ENCODE data around the gene MICU1. TPM values are rescaled to one million over a fixed set of nuclear protein-coding genes. Genes with fewer than 3 reads are reported as not detected.
A peak's percentile ranks its signal among the peaks of the same experiment; 100 is the strongest.
"Not testable (repeated sequence)": the region's sequence is repeated elsewhere in the genome, so short reads cannot be mapped to it uniquely, and the experiment has no call there.

The MICU1 gene
- total RNA-seq, 6 donors from 2014 or later: 26.9 to 62.9 (median 47.6) TPM

- no peak for TF ChIP-seq EP300 (IDR thresholded peaks at IDR 0.05)
- H3K27ac ChIP-seq: peak overlapping the region; percentile 34 to 97 (median 88)
- peaks cover 83 to 91% (median 87%) of the 10 kb centered on the region in 4 donors for H3K4me1 ChIP-seq
- DNase-seq (no peak), ATAC-seq (ENCODE audit: low FRiP score in 2 of 2) (no peak)
- no peaks in the 10 kb centered on the region for H3K9me3 ChIP-seq
- WGBS, 2 donors: 60 to 63% methylated on average over 1 to 5 of the region's 5 CpGs
- H3K4me3 ChIP-seq: no peak overlapping the region
- H3K27me3 ChIP-seq: no peaks in the 10 kb centered on the region
- peaks cover 0 to 4% (median 0%) of the 10 kb centered on the region in 4 donors for H3K36me3 ChIP-seq
Measured at GRCh38 chr10:72328829-72329204, 297.1 kb downstream of the MICU1 start.

- H3K27me3 ChIP-seq: no peaks in the 10 kb centered on the region
- peak; percentile 13 to 59 for ATAC-seq (ENCODE audit: low FRiP score in 2 of 2)
- TF ChIP-seq POLR2AphosphoS5 (IDR thresholded peaks at IDR 0.05) (peak; percentile 30 to 32), POLR2A (IDR thresholded peaks at IDR 0.05) (no peak), EP300 (IDR thresholded peaks at IDR 0.05) (no peak)
- TF ChIP-seq, protein P1, sequence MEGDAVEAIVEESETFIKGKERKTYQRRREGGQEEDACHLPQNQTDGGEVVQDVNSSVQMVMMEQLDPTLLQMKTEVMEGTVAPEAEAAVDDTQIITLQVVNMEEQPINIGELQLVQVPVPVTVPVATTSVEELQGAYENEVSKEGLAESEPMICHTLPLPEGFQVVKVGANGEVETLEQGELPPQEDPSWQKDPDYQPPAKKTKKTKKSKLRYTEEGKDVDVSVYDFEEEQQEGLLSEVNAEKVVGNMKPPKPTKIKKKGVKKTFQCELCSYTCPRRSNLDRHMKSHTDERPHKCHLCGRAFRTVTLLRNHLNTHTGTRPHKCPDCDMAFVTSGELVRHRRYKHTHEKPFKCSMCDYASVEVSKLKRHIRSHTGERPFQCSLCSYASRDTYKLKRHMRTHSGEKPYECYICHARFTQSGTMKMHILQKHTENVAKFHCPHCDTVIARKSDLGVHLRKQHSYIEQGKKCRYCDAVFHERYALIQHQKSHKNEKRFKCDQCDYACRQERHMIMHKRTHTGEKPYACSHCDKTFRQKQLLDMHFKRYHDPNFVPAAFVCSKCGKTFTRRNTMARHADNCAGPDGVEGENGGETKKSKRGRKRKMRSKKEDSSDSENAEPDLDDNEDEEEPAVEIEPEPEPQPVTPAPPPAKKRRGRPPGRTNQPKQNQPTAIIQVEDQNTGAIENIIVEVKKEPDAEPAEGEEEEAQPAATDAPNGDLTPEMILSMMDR (IDR thresholded peaks at IDR 0.05): peak; percentile 56 to 83 (median 66)
- H3K4me3 ChIP-seq: no peak overlapping the region
- H3K27ac ChIP-seq: peak overlapping the region; percentile 34 to 97 (median 88)
- peak; percentile 71 to 83 for DNase-seq
- no peaks in the 10 kb centered on the region for H3K36me3 ChIP-seq
- no peaks in the 10 kb centered on the region for H3K9me3 ChIP-seq
- peaks cover 83 to 91% (median 87%) of the 10 kb centered on the region in 4 donors for H3K4me1 ChIP-seq
- 0 to 4% methylated on average over 2 to 9 of the region's 14 CpGs for WGBS, 2 donors
Measured at GRCh38 chr10:72328045-72328828, 297.6 kb downstream of the MICU1 start.

DNA sequence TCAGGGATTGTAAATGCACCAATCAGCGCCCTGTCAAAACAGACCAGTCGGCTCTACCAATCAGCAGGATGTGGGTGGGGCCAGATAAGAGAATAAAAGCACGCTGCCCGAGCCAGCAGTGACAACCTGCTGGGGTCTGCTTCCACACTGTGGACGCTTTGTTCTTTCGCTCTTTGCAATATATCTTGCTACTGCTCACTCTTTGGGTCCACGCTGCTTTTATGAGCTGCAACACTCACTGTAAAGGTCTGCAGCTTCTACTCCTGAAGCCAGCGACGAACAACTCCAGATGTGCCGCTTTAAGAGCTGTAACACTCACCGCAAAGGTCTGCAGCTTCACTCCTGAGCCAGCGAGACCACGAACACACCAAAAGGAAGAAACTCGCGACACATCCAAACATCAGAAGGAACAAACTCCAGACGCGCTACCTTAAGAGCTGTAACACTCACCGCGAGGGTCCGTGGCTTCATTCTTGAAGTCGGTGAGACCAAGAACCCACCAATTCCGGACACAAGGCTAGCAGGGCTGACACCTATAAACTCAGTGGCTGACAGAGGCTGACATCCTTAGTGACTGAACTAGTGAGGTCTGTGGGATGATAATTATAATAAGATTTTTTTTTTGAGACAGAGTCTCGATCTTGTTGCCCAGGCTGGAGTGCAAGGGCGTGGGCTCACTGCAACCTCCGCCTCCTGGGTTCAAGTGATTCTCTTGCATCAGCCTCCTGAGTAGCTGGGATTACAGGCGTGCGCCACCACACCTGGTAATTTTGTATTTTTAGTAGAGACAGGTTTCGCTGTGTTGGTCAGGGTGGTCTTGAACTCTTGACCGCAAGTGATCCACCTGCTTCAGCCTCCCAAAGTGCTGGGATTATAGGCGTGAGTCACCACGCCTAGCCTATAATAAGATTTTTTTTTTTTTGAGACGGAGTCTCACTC lies 298.9 kb downstream of the MICU1 start:
- 76 to 90% methylated on average over 31 to 32 of the region's 32 CpGs for WGBS, 2 donors
- H3K36me3 ChIP-seq; H3K27me3 ChIP-seq; ATAC-seq (ENCODE audit: low FRiP score in 2 of 2); H3K9me3 ChIP-seq; DNase-seq: not testable (repeated sequence)
- TF ChIP-seq POLR2A (IDR thresholded peaks at IDR 0.05) (peak in 1 of 4 donors; percentile 55), POLR2AphosphoS5 (IDR thresholded peaks at IDR 0.05) (peak in 1 of 2 donors; percentile 62)
- peak overlapping the region in 2 of 4 donors; percentile 17 to 22 for H3K4me3 ChIP-seq
- peaks cover 72 to 91% (median 81%) of the 10 kb centered on the region in 4 donors for H3K4me1 ChIP-seq
- H3K27ac ChIP-seq: peak overlapping the region; percentile 34 to 97 (median 72)

DNA sequence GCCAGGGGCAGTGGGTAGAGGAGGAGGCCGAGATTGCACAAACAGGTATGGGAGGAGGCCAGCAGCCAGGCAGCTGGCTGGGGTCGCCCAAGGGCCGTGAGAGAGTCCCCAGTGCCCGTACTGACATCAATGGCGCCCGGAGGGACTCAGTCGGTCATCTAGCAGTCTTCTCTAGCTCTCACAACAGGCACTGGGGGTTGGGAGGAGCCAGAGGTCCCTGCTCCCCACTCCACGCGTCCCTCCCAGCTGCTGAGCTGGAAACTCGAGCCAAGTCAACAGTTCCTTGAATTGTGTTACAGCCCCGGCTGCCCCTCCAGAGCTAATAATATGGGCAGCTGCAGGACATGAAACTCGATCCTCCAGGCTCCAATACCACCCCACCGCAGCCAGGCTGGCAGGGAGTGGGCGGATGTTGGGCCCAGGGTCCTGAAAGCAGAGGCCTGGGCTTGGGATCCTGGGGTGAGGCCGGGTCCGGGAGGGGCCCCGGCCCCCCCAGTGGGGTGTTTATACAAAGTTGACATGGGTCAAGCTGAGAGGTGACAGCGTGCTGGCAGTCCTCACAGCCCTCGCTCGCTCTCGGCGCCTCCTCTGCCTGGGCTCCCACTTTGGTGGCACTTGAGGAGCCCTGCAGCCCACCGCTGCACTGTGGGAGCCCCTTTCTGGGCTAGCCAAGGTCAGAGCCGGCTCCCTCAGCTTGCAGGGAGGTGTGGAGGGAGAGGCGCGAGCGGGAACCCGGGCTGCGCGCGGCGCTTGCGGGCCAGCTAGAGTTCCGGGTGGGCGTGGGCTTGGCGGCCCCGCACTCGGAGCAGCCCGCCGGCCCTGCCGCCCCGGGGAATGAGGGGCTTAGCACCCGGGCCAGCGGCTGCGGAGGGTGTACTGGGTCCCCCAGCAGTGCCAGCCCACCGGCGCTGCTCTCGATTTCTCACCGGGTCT lies 300.4 kb downstream of the MICU1 start:
- Histone ChIP-seq H3K4me3 (peak overlapping the region in 2 of 4 donors; percentile 0 to 15), H3K27ac (peak overlapping the region; percentile 70 to 97 (median 88)), H3K4me1 (peaks cover 70 to 91% (median 83%) of the 10 kb centered on the region in 4 donors)
- H3K36me3 ChIP-seq, H3K27me3 ChIP-seq, H3K9me3 ChIP-seq: not testable (repeated sequence)
- TF ChIP-seq POLR2A (IDR thresholded peaks at IDR 0.05): peak in 1 of 4 donors; percentile 37
- TF ChIP-seq POLR2AphosphoS5 (IDR thresholded peaks at IDR 0.05): peak; percentile 44 to 63
- DNase-seq (peak; percentile 75 to 78), ATAC-seq (ENCODE audit: low FRiP score in 2 of 2) (peak in 1 of 2 donors; percentile 46)
- WGBS, 2 donors: 63% methylated on average over 43 of the region's 49 CpGs; no CpG with 5 or more reads in 1 of the 2 donors

GRCh38 chr10:72323771-72324191 lies 302.1 kb downstream of the MICU1 start:
- H3K4me3 ChIP-seq: no peak overlapping the region
- TF ChIP-seq POLR2A (IDR thresholded peaks at IDR 0.05) (no peak), EP300 (IDR thresholded peaks at IDR 0.05) (no peak), POLR2AphosphoS5 (IDR thresholded peaks at IDR 0.05) (no peak)
- TF ChIP-seq, protein P1 (IDR thresholded peaks at IDR 0.05): no peak
- peak in 1 of 2 donors; percentile 47 for DNase-seq
- H3K27ac ChIP-seq: peak overlapping the region in 3 of 4 donors; percentile 94 to 99 (median 97)
- H3K27me3 ChIP-seq: no peaks in the 10 kb centered on the region
- H3K4me1 ChIP-seq: peaks cover 66 to 91% (median 80%) of the 10 kb centered on the region in 4 donors
- H3K9me3 ChIP-seq: no peaks in the 10 kb centered on the region
- ATAC-seq (ENCODE audit: low FRiP score in 2 of 2): no peak
- no peaks in the 10 kb centered on the region for H3K36me3 ChIP-seq
- 31 to 52% methylated on average over 9 to 12 of the region's 12 CpGs for WGBS, 2 donors

Data from upper lobe of left lung (tissue), 6 donors.